ENCODE data around the gene PELI2.

PELI2 gene

GRCh38 chr14:56129092-56129491, 10.9 kb downstream of the PELI2 start:
- no peak for DNase-seq
- Mint-ChIP-seq H3K27ac (no peak overlapping the region), H3K9me3 (no peaks in the 10 kb centered on the region), H3K4me1 (peaks cover 93% of the 10 kb centered on the region), H3K36me3 (ENCODE audit: low read depth) (no peaks in the 10 kb centered on the region), H3K27me3 (ENCODE audit: low read depth, poor library complexity) (no peaks in the 10 kb centered on the region), H3K4me3 (no peak overlapping the region)
- TF ChIP-seq CTCF (IDR thresholded peaks at IDR 0.05) = no peak

GRCh38 chr14:56129933-56130332, 11.7 kb downstream of the PELI2 start:
- Mint-ChIP-seq H3K27me3 (ENCODE audit: low read depth, poor library complexity) (no peaks in the 10 kb centered on the region), H3K36me3 (ENCODE audit: low read depth) (no peaks in the 10 kb centered on the region), H3K27ac (no peak overlapping the region), H3K4me3 (no peak overlapping the region), H3K9me3 (no peaks in the 10 kb centered on the region), H3K4me1 (peaks cover 87% of the 10 kb centered on the region)
- TF ChIP-seq CTCF (IDR thresholded peaks at IDR 0.05) = no peak
- DNase-seq = no peak

GRCh38 chr14:56131004-56131864, 13.0 kb downstream of the PELI2 start:
- no peak overlapping the region for H3K27ac Mint-ChIP-seq
- H3K36me3 Mint-ChIP-seq (ENCODE audit: low read depth) = no peaks in the 10 kb centered on the region

GRCh38 chr14:56131865-56132833, 13.9 kb downstream of the PELI2 start:
- no peaks in the 10 kb centered on the region for H3K27me3 Mint-ChIP-seq (ENCODE audit: low read depth, poor library complexity)
- H3K27ac Mint-ChIP-seq = peak overlapping the region; percentile 64
- H3K4me3 Mint-ChIP-seq = no peak overlapping the region
- DNase-seq = no peak
- peaks cover 85% of the 10 kb centered on the region for H3K4me1 Mint-ChIP-seq
- no peaks in the 10 kb centered on the region for H3K36me3 Mint-ChIP-seq (ENCODE audit: low read depth)
- no peaks in the 10 kb centered on the region for H3K9me3 Mint-ChIP-seq
- no peak for TF ChIP-seq CTCF (IDR thresholded peaks at IDR 0.05)

More at GRCh38 chr14:56131004-56131864, 13.0 kb downstream of the PELI2 start:
- no peaks in the 10 kb centered on the region for H3K9me3 Mint-ChIP-seq
- no peak for DNase-seq
- TF ChIP-seq CTCF (IDR thresholded peaks at IDR 0.05) = no peak
- no peak overlapping the region for H3K4me3 Mint-ChIP-seq
- no peaks in the 10 kb centered on the region for H3K27me3 Mint-ChIP-seq (ENCODE audit: low read depth, poor library complexity)
- peaks cover 85% of the 10 kb centered on the region for H3K4me1 Mint-ChIP-seq

- H3K4me1 Mint-ChIP-seq = peaks cover 85% of the 10 kb centered on the region
- DNase-seq = no peak
- H3K4me3 Mint-ChIP-seq = no peak overlapping the region
- no peaks in the 10 kb centered on the region for H3K36me3 Mint-ChIP-seq (ENCODE audit: low read depth)
- H3K27me3 Mint-ChIP-seq (ENCODE audit: low read depth, poor library complexity) = no peaks in the 10 kb centered on the region
- H3K27ac Mint-ChIP-seq = no peak overlapping the region
- TF ChIP-seq CTCF (IDR thresholded peaks at IDR 0.05) = no peak
- no peaks in the 10 kb centered on the region for H3K9me3 Mint-ChIP-seq
Measured at GRCh38 chr14:56133547-56133946, 15.3 kb downstream of the PELI2 start.
